ENCODE data around the gene ANKRD12.
"Not testable (repeated sequence)": the region's sequence is repeated elsewhere in the genome, so short reads cannot be mapped to it uniquely, and the experiment has no call there.

The ANKRD12 gene

GRCh38 chr18:9157806-9158205 is 21.2 kb downstream of the ANKRD12 start:
- TF ChIP-seq CTCF (IDR thresholded peaks at IDR 0.05) (no peak), ZFX (IDR thresholded peaks at IDR 0.05; ENCODE audit: borderline replicate concordance) (no peak)
- no peak overlapping the region for H3K27ac ChIP-seq

- no peak overlapping the region for H3K27ac ChIP-seq
- TF ChIP-seq ZFX (IDR thresholded peaks at IDR 0.05; ENCODE audit: borderline replicate concordance) (no peak), CTCF (IDR thresholded peaks at IDR 0.05) (no peak)
Measured at GRCh38 chr18:9160014-9160413, 23.4 kb downstream of the ANKRD12 start.

GRCh38 chr18:9162663-9163062 is 26.1 kb downstream of the ANKRD12 start:
- not testable (repeated sequence) for H3K27ac ChIP-seq

- not testable (repeated sequence) for H3K27ac ChIP-seq
Measured at GRCh38 chr18:9164149-9164548, 27.6 kb downstream of the ANKRD12 start.

GRCh38 chr18:9165883-9166282 is 29.3 kb downstream of the ANKRD12 start:
- not testable (repeated sequence) for H3K27ac ChIP-seq

GRCh38 chr18:9169515-9169914 is 32.9 kb downstream of the ANKRD12 start:
- not testable (repeated sequence) for H3K27ac ChIP-seq

- not testable (repeated sequence) for H3K27ac ChIP-seq
Measured at GRCh38 chr18:9171919-9172318, 35.3 kb downstream of the ANKRD12 start.

GRCh38 chr18:9172506-9173127 is 36.0 kb downstream of the ANKRD12 start:
- TF ChIP-seq CTCF (IDR thresholded peaks at IDR 0.05) (no peak), ZFX (IDR thresholded peaks at IDR 0.05; ENCODE audit: borderline replicate concordance) (no peak)
- no peak overlapping the region for H3K27ac ChIP-seq

GRCh38 chr18:9173770-9174233 is 37.2 kb downstream of the ANKRD12 start:
- no peak overlapping the region for H3K27ac ChIP-seq
- TF ChIP-seq ZFX (IDR thresholded peaks at IDR 0.05; ENCODE audit: borderline replicate concordance) (no peak), CTCF (IDR thresholded peaks at IDR 0.05) (no peak)

- no peak overlapping the region for H3K27ac ChIP-seq
Measured at GRCh38 chr18:9174302-9174701, 37.7 kb downstream of the ANKRD12 start.

More at GRCh38 chr18:9174302-9174701, 37.7 kb downstream of the ANKRD12 start:
- TF ChIP-seq CTCF (IDR thresholded peaks at IDR 0.05) (no peak), ZFX (IDR thresholded peaks at IDR 0.05; ENCODE audit: borderline replicate concordance) (no peak)

All from 22Rv1 (cell line).